NCI-H2107 (cell line): Measurements from ENCODE around the gene BST2.

Experiments used
- DNase-seq: peaks from one replicate; lab custom pipeline; 2025; lab: John Stamatoyannopoulos, UW

Gene BST2

GRCh38 chr19:17405250-17406045, at the start of gene BST2:
Gene BST2 (minus strand): TSS chr19:17405630. CDS start chr19:17405575, 55 bp downstream.
- DNase-seq, result no peak

- DNase-seq, result no peak
These were observed 49.2 kb upstream of the BST2 start for GRCh38 chr19:17454576-17455071.

- no peak for DNase-seq
These were observed 46.4 kb upstream of the BST2 start for GRCh38 chr19:17451820-17452219.

GRCh38 chr19:17450264-17451075, 45.0 kb upstream of the BST2 start:
- no peak for DNase-seq

- no peak for DNase-seq
These were observed 42.9 kb upstream of the BST2 start, which contains the start of gene TMEM221 for GRCh38 chr19:17448131-17448967. Gene TMEM221 (minus strand): TSS chr19:17448668. CDS start chr19:17448462, 206 bp downstream.

GRCh38 chr19:17447704-17448130, 42.3 kb upstream of the BST2 start:
- no peak for DNase-seq

GRCh38 chr19:17445526-17446165, 40.2 kb upstream of the BST2 start:
- no peak for DNase-seq

- no peak for DNase-seq
These were observed 36.0 kb upstream of the BST2 start for GRCh38 chr19:17441241-17442021.

GRCh38 chr19:17436874-17437267, 31.4 kb upstream of the BST2 start:
- DNase-seq, result no peak

GRCh38 chr19:17436094-17436873, 30.9 kb upstream of the BST2 start:
- no peak for DNase-seq

GRCh38 chr19:17435218-17435617, 29.8 kb upstream of the BST2 start:
- no peak for DNase-seq

- no peak for DNase-seq
These were observed 26.0 kb upstream of the BST2 start for GRCh38 chr19:17431417-17431816.

GRCh38 chr19:17429641-17430113, 24.2 kb upstream of the BST2 start:
- no peak for DNase-seq

GRCh38 chr19:17424743-17425365, 19.4 kb upstream of the BST2 start:
- DNase-seq, result no peak

- no peak for DNase-seq
These were observed 18.2 kb upstream of the BST2 start for GRCh38 chr19:17423429-17424208.

GRCh38 chr19:17421942-17422341, 16.5 kb upstream of the BST2 start:
- no peak for DNase-seq

- DNase-seq, result no peak
These were observed 15.1 kb upstream of the BST2 start for GRCh38 chr19:17420475-17420924.
